ENCODE data around the gene EPHA4. TPM values are rescaled to one million over a fixed set of nuclear protein-coding genes. Genes with fewer than 3 reads are reported as not detected.

The EPHA4 gene
- total and polyA plus RNA-seq, 2 of the 4 experiments (the other 2 are of a cell fraction): 36.9 to 132 TPM

GRCh38 chr2:221448844-221449390, 123.2 kb downstream of the EPHA4 start:
- DNase-seq: no peak
- TF ChIP-seq FOS (IDR thresholded peaks at IDR 0.05; ENCODE audit: low read depth, low read length) (no peak), CEBPB (IDR thresholded peaks at IDR 0.05; ENCODE audit: low read depth, low read length) (no peak), ELK1 (IDR thresholded peaks at IDR 0.05; ENCODE audit: borderline replicate concordance, low read depth, low read length) (no peak), BHLHE40 (IDR thresholded peaks at IDR 0.05; ENCODE audit: low read depth, low read length) (no peak), NFE2L2 (IDR thresholded peaks at IDR 0.05; ENCODE audit: low read depth, low read length) (no peak), MAZ (IDR thresholded peaks at IDR 0.05; ENCODE audit: borderline replicate concordance, low read depth, low read length) (no peak), CHD1 (IDR thresholded peaks at IDR 0.05; ENCODE audit: low read depth, low read length) (no peak)

More at GRCh38 chr2:221448844-221449390, 123.2 kb downstream of the EPHA4 start:
- H4K91ac ChIP-seq (ENCODE audit: insufficient read depth, low read depth, low read length): no peak overlapping the region
- dilution Hi-C loops (cut with HindIII; ENCODE audit: low sequenced_read_pairs, unreplicated experiment) (no loop called here), in situ Hi-C loops (cut with MboI; ENCODE audit: low sequenced_read_pairs) (no loop called here), intact Hi-C loops (cut with micrococcal nuclease) (no loop called here)
- no peak overlapping the region for H2AK5ac ChIP-seq (ENCODE audit: low read depth, low read length)
- H3K36me3 ChIP-seq (ENCODE audit: control insufficient read depth, insufficient read depth, low read length): peaks cover 4% of the 10 kb centered on the region; the same call in 1 of the 2 replicates
- ChIA-PET POLR2A (ENCODE audit: unreplicated experiment) (no interaction called here), CTCF (no interaction called here)
- H3K23ac ChIP-seq (ENCODE audit: low read depth, low read length): no peak overlapping the region
- no peaks in the 10 kb centered on the region for H3K27me3 ChIP-seq (ENCODE audit: control insufficient read depth, insufficient read depth, low read length)
- no peaks in the 10 kb centered on the region for H3K9me3 ChIP-seq (ENCODE audit: control insufficient read depth, insufficient read depth, low read length)
- H4K5ac ChIP-seq (ENCODE audit: low read depth, low read length): no peak overlapping the region
- no peak overlapping the region for H3K4me2 ChIP-seq (ENCODE audit: low read depth, low read length)
- H3K4ac ChIP-seq (ENCODE audit: low read depth, low read length): no peak overlapping the region
- no peak overlapping the region for H2AFZ ChIP-seq (replicated peaks; ENCODE audit: low read length, poor library complexity)
- H2BK20ac ChIP-seq (ENCODE audit: low read depth, low read length): no peak overlapping the region
- ATAC-seq (ENCODE audit: low read depth): no peak
- no peak overlapping the region for H3K18ac ChIP-seq (ENCODE audit: low read depth, low read length)
- no peak overlapping the region for H2AK9ac ChIP-seq (replicated peaks; ENCODE audit: low read depth, low read length, poor library complexity)
- no peak overlapping the region for H2BK120ac ChIP-seq (ENCODE audit: low read depth, low read length)
- H3K27ac ChIP-seq (ENCODE audit: insufficient read depth, low read length): no peak overlapping the region
- no peak overlapping the region for H3K9ac ChIP-seq (ENCODE audit: low read depth, low read length)
- no peak overlapping the region for H2BK15ac ChIP-seq (ENCODE audit: low read depth, low read length)
- H3K9me1 ChIP-seq (ENCODE audit: insufficient read depth, low read length): no peaks in the 10 kb centered on the region; the same call in 1 of the 2 replicates
- no peak overlapping the region for H3K14ac ChIP-seq (replicated peaks; ENCODE audit: low read depth, low read length)
- WGBS, 2 experiments (ENCODE audit: extremely low coverage in 2 of 2, insufficient read length in 1 of 2): 100% methylated on average over 1 of the region's 4 CpGs; no CpG with 5 or more reads in 1 of the 2 experiments
- peaks cover 2% of the 10 kb centered on the region for H3K4me1 ChIP-seq (ENCODE audit: control insufficient read depth, insufficient read depth, low read length)
- no TSS peak for BruUV-seq (replicated peaks)
- no peak overlapping the region for H2BK5ac ChIP-seq (ENCODE audit: low read depth, low read length, poor library complexity, severe bottlenecking)
- no peak overlapping the region for H3K4me3 ChIP-seq (ENCODE audit: insufficient read depth, low read depth, low read length)
- H4K20me1 ChIP-seq (ENCODE audit: insufficient read depth, low read length): no peaks in the 10 kb centered on the region
- no peak overlapping the region for H3K56ac ChIP-seq (ENCODE audit: extremely low read depth, insufficient read depth, low read length)
- no peak overlapping the region for H4K8ac ChIP-seq (ENCODE audit: low read depth in 2 of 2, low read length in 2 of 2)
- no peaks in the 10 kb centered on the region; a peak in 1 of 4 replicates for H3K79me1 ChIP-seq (ENCODE audit: low read depth in 1 of 2, low read length in 2 of 2)
